Stimulated activated CD4-positive, alpha-beta T cell treated with anti-CD3 and anti-CD28 coated beads, Interleukin-2, amount 100 ng/mL, for 48 hours (primary cell): ENCODE results near the gene KHDC3L.

Experiments used
- DNase-seq, 2 donors: peaks; one replicate each; pipeline ENCODE4 v3.0.0-alpha.2; 2020

KHDC3L gene

GRCh38 chr6:73362358-73362757, at the start of gene KHDC3L:
Gene KHDC3L (plus strand): TSS chr6:73362658. CDS start chr6:73362730, 72 bp downstream.
- DNase-seq: no peak

GRCh38 chr6:73314577-73315492, 47.6 kb upstream of the KHDC3L start:
- DNase-seq: peak in 1 of 2 donors; percentile 9

- no peak for DNase-seq
These were observed 39.1 kb upstream of the KHDC3L start for GRCh38 chr6:73323323-73323722.

DNA sequence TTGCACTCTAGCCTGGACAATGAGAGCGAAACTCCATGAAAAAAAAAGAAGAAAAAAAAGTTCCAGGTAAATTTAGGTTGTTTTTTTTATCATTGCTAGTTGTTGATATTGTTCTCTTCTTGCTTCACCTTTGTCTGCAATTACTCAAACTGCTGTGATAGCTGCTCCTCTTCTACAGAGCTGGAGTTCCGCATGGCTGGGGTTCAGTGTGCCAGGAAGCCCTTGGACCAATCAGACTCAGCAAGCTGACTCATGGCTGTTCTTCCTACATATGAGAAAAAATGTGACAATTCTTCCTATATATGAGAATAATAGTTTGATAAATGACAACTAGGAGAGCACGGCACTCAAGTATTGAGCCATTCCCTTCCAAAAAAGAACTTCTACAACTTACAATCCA, 36.8 kb upstream of the KHDC3L start:
- no peak for DNase-seq

DNA sequence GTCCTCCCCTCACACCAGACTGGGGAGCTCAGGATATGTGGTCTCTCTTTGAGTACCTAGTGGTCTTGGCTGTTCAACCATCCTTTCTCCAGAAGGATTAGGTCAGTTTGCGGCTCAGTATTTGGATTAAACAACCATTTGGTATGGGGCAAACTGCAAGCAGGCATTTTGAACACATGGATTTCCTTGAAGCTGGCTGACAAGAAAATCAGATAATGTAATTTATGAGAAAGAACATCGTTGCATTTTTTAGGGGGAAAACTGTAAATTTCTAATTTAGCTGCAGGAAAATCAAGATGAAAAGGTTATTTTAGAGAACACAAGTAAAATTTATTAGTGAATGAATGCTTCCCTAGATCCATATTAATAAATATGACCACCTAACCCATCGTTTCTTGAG, 33.7 kb upstream of the KHDC3L start:
- no peak for DNase-seq

DNA sequence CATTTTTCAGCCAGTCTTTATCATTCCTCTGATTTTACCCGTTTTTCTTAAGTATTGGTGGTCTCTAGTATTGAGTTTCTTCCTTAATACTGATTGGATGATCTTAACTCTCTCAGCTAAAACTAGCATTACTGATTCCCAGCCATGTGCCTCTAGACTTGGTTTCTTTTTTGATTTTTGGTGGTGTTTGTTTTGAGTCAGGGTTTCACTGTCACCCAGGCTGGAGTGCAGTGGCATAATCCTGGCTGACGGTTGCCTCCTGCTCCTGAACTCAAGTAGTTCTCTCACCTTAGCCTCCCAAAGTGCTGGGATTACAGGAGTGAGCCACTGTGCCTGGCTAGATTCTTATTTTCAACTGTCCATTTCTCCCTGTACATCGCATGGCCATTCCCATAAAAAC, 33.3 kb upstream of the KHDC3L start:
- DNase-seq: no peak

DNA sequence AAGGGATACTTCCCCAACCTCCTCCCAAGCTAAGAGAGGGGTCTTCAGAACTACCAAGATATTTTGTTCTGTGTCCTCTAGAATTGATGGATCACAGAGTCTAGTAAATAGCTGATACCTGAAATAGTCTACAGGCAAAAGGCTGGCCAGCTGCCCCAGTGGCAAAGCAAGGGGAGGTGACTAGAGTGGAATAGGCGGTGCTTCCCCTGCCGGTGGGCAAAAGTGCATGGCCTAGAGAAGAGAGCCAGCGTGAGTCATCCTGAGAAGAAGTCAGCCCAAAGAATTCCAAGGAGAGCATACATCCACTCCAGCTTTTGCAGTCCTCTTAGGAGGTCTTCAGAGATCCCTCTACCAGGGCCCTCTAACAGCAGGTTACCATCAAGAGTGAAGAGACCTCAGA, 23.1 kb upstream of the KHDC3L start:
- no peak for DNase-seq

DNA sequence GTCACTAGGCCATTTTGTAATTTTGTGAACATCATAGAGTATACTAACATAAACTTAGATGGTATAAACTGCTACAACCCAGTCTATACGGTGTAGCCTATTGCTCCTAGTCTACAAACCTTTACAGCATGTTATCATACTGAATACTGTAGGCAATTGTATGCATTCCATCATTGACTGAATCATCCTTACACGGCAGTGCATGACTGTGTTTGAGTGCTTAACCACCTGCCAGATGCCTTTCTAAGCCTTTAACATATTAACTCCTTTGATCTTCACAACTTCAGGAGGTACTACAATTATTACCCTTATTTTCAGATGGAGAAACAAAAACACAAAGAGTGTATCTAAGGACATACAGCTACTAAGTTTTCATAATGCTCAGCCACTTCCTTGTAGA, 22.4 kb upstream of the KHDC3L start:
- no peak for DNase-seq

- no peak for DNase-seq
These were observed 21.1 kb upstream of the KHDC3L start for GRCh38 chr6:73341335-73341734.

GRCh38 chr6:73342174-73342573, 20.3 kb upstream of the KHDC3L start:
- no peak for DNase-seq

- no peak for DNase-seq
These were observed 19.3 kb upstream of the KHDC3L start for GRCh38 chr6:73343164-73343563.

DNA sequence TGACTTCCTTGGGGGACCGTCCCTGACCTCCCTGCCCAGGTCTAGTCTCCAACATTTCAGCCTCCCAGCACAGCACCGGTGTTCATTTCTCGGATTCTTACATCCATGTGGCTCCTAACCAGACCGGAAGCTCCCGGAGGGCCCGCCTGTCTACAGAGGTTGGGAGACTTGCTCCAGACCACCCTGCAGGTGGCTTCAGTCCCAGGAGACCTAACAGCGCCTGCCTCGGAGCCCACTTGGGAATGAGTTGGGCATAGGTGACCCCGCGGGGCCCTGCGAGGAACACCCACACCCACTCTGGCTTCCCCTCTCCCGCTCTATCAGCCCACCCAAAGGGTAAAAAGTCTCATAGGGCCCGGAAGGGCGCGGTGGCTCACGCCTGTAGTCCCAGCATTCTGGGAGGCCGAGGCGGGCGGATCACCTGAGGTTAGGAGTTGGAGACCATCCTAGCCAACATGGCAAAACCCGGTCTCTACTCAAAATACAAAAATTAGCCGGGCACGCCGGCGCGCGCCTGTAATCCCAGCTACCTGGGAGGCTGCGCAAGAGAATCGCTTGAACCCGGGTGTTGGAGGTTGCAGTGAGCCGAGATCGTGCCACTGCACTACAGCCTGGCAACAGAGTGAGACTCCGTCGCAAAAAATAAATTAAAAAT, 13.8 kb upstream of the KHDC3L start:
- DNase-seq: no peak

- no peak for DNase-seq
These were observed 13.1 kb upstream of the KHDC3L start for GRCh38 chr6:73349311-73349710.

DNA sequence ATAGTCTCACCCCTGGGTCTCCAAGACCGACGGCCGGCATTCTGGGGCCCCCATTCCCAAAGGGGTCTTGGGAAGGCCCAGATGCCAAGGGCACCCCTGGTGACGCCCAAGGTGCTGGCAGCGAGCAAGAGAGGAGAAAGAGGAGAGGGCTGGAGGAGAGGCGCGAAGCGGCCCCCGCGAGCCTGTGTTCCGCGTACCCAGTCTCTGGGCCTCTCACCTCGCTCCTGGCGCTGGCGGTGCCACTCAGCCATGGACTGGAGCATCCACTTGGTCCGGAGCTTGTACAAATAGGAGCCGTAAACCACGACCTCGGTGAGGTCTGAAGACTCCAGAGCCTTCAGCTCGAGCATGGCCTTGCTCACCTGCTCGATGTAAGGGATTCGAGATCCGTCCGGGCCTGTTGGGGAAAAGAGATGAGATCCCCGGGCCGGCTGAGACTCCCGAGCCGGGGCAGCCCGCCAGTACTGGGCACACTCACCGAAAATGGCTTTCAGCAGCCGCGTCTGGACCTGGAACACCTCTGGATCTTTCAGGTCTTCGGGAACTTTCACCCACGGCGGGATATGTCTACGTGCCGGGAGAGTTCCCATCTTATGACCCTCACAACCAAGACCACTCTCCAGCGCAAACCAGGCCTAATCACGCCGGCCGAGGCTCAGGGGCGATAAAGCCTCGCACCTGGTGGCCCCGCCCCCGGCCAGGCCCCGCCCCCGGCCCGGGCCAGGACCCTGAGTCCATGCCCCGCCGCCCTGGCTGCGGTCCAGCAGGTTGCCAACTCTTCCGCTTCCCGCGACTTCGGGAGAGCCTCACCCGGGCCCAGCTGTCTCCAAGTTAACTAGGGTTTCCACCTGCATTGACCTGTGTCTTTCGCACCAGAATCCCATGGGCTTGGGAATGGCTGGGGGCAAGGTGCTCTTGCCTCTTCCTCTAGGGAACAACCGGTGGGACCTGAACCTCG, 8.5 kb upstream of the KHDC3L start, which contains the start of gene DPPA5:
Gene DPPA5 (minus strand): TSS at position 641 of the 958 bp plus-strand sequence. CDS start 51 bp downstream, at position 590.
- DNase-seq: no peak

GRCh38 chr6:73362869-73363536, 545 bp downstream of the KHDC3L start:
- DNase-seq: no peak

GRCh38 chr6:73363537-73363875, 1.0 kb downstream of the KHDC3L start:
- DNase-seq: no peak

GRCh38 chr6:73364121-73364520, 1.7 kb downstream of the KHDC3L start:
- DNase-seq: no peak

DNA sequence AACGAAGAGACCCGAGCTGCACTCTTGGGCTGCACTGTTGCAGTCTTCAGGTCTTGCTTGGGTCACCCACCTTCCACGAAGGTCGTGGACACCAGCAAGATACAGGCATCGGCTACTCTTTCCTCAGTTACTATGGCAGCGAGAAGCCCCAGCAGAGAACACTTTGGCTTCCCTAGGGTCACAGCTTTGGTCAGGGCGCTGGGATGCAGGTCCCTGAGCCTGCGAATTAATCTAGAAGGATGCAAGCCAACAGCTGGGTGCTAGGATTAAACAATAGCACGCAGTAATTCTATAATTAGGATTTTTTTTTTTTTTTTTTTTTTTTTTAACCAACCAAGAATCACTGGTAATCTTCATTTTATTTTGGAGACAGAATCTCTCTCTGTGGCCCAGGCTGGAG, 2.1 kb downstream of the KHDC3L start:
- DNase-seq: no peak

DNA sequence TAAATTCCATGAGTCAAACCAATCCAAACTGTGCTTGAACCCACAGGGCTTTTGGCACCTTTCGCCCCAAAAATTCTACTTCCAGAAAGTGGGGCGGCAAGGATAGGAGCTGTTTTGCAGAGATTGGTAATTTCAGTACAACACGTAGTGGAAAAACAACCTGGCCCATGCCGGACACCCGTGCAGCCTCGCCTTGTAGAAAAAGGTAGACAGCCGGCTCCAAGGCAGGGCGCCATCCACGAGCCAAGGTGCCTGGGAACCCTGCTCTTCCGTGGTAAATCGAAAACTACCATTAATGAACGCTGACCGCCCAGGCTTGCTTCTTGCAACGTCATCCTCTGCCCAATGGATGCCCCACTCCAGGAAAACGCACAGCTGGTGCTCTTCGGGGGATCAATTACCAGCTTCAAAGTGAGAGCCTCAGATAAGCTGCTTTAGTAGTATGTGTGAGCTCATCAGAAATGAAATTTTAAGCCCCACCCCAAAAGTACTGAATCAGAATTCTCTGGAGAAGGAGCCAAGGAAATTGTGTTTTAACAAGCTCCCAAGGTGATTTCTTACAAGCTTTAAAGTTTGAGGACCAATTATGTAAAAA, 5.4 kb downstream of the KHDC3L start:
- DNase-seq: no peak

- no peak for DNase-seq
These were observed 6.2 kb downstream of the KHDC3L start for GRCh38 chr6:73368675-73369074.

DNA sequence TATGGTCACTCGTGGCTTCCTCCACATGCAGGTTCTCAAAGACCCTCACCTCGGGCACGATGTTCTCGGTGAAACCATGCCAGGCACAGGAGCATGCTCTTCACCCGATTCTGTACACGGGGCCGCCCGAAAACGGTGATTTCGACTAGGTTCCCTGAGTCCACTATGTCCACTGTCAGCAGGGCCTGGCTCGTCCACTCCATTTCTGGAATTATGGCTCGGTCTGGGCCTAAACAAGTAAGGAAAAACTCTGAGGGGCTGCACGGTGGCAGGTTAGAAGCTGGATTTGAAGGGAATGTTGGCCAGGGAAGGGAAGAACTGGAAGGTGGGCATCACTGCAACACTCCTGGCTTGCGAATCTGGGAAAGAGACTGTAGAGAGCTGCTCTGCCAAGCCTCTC, 6.7 kb downstream of the KHDC3L start:
- DNase-seq: no peak

GRCh38 chr6:73369563-73369962, 7.1 kb downstream of the KHDC3L start, which contains the start of gene OOEP:
Gene OOEP (minus strand): TSS chr6:73369897. CDS start chr6:73369792, 105 bp downstream.
- no peak for DNase-seq
